AG09309 (cell line): ENCODE data around the gene TCEANC2.

Source experiments
- DNase-seq: peaks from one replicate; pipeline ENCODE4 v3.0.0-alpha.2; 2010; ENCODE audit warnings: low read depth
- H3K4me3 ChIP-seq: 2 replicates; pipeline ENCODE4 v1.5.1; 2011; ENCODE audit warnings: mild to moderate bottlenecking, low read depth, low read length, moderate library complexity; ENCODE audit not compliant: control insufficient read depth
- CTCF ChIP-seq: IDR thresholded peaks from 2 replicates; pipeline ENCODE4 v1.5.1; 2011; ENCODE audit warnings: mild to moderate bottlenecking, low read depth, low read length, inconsistent platforms; ENCODE audit not compliant: insufficient read depth, control insufficient read depth; ENCODE audit errors: missing control alignments

TCEANC2 gene

GRCh38 chr1:54125386-54126070 is 72.1 kb downstream of the TCEANC2 start:
- TF ChIP-seq CTCF = peak; percentile 65
- no peak for DNase-seq
- H3K4me3 ChIP-seq = no peak overlapping the region

- H3K4me3 ChIP-seq = no peak overlapping the region
- TF ChIP-seq CTCF = no peak
- no peak for DNase-seq
Measured at GRCh38 chr1:54126271-54126815, 72.9 kb downstream of the TCEANC2 start.

- DNase-seq = no peak
- no peak for TF ChIP-seq CTCF
- H3K4me3 ChIP-seq = no peak overlapping the region
Measured at GRCh38 chr1:54127594-54128300, 74.3 kb downstream of the TCEANC2 start.

- TF ChIP-seq CTCF = no peak
- H3K4me3 ChIP-seq = no peak overlapping the region
- DNase-seq = no peak
Measured at GRCh38 chr1:54129858-54130257, 76.5 kb downstream of the TCEANC2 start.

- no peak overlapping the region for H3K4me3 ChIP-seq
- DNase-seq = no peak
- TF ChIP-seq CTCF = no peak
Measured at GRCh38 chr1:54131419-54131818, 78.0 kb downstream of the TCEANC2 start.

GRCh38 chr1:54132495-54132894 is 79.1 kb downstream of the TCEANC2 start:
- no peak for TF ChIP-seq CTCF

More at GRCh38 chr1:54132495-54132894, 79.1 kb downstream of the TCEANC2 start:
- no peak for DNase-seq
- no peak overlapping the region for H3K4me3 ChIP-seq
